ENCODE data around the gene PAPOLB. TPM values are rescaled to one million over a fixed set of nuclear protein-coding genes. Genes with fewer than 3 reads are reported as not detected.

Gene PAPOLB
- total RNA-seq, 4 donors from 2014 or later = 0.11 to 0.30 TPM; not detected in 2

GRCh38 chr7:4831723-4832495 is 29.9 kb downstream of the PAPOLB start:
- Histone ChIP-seq H3K36me3 (peaks cover 8% of the 10 kb centered on the region), H3K4me3 (no peak overlapping the region), H3K4me1 (no peaks in the 10 kb centered on the region), H3K9me3 (no peaks in the 10 kb centered on the region), H3K27me3 (no peaks in the 10 kb centered on the region), H3K27ac (no peak overlapping the region)
- 85% methylated on average over 17 of the region's 17 CpGs for WGBS
- TF ChIP-seq CTCF (IDR thresholded peaks at IDR 0.05) (no peak), POLR2A (IDR thresholded peaks at IDR 0.05) (no peak), POLR2AphosphoS5 (IDR thresholded peaks at IDR 0.05) (no peak), EP300 (IDR thresholded peaks at IDR 0.05) (no peak)
- DNase-seq (ENCODE audit: low spot score in 2 of 2) = no peak

GRCh38 chr7:4830176-4830575 is 31.7 kb downstream of the PAPOLB start:
- DNase-seq (ENCODE audit: low spot score in 2 of 2) = no peak
- Histone ChIP-seq H3K9me3 (no peaks in the 10 kb centered on the region), H3K27ac (no peak overlapping the region), H3K4me3 (no peak overlapping the region), H3K27me3 (no peaks in the 10 kb centered on the region), H3K36me3 (peaks cover 8% of the 10 kb centered on the region), H3K4me1 (no peaks in the 10 kb centered on the region)
- TF ChIP-seq CTCF (IDR thresholded peaks at IDR 0.05) (peak in 1 of 2 donors; percentile 49), POLR2AphosphoS5 (IDR thresholded peaks at IDR 0.05) (no peak)
- 96% methylated on average over 6 of the region's 14 CpGs for WGBS

GRCh38 chr7:4828720-4829383 is 33.0 kb downstream of the PAPOLB start:
- no peak for DNase-seq (ENCODE audit: low spot score in 2 of 2)
- no peaks in the 10 kb centered on the region for H3K36me3 ChIP-seq
- no peak for TF ChIP-seq POLR2AphosphoS5 (IDR thresholded peaks at IDR 0.05)
- TF ChIP-seq CTCF (IDR thresholded peaks at IDR 0.05) = no peak
- no peak for TF ChIP-seq EP300 (IDR thresholded peaks at IDR 0.05)
- no peak for TF ChIP-seq POLR2A (IDR thresholded peaks at IDR 0.05)
- H3K4me3 ChIP-seq = no peak overlapping the region
- WGBS = 76% methylated on average over 12 of the region's 17 CpGs
- H3K9me3 ChIP-seq = no peaks in the 10 kb centered on the region
- H3K27me3 ChIP-seq = no peaks in the 10 kb centered on the region
- no peaks in the 10 kb centered on the region for H3K4me1 ChIP-seq
- no peak overlapping the region for H3K27ac ChIP-seq

- DNase-seq (ENCODE audit: low spot score in 2 of 2) = peak in 1 of 2 donors; percentile 73
- Histone ChIP-seq H3K9me3 (no peaks in the 10 kb centered on the region), H3K4me1 (peaks cover 2% of the 10 kb centered on the region), H3K27me3 (no peaks in the 10 kb centered on the region), H3K4me3 (no peak overlapping the region), H3K36me3 (no peaks in the 10 kb centered on the region), H3K27ac (no peak overlapping the region)
- TF ChIP-seq EP300 (IDR thresholded peaks at IDR 0.05) (no peak), POLR2AphosphoS5 (IDR thresholded peaks at IDR 0.05) (no peak), POLR2A (IDR thresholded peaks at IDR 0.05) (no peak), CTCF (IDR thresholded peaks at IDR 0.05) (no peak)
- WGBS = 93% methylated on average over 15 of the region's 15 CpGs
Measured at GRCh38 chr7:4825081-4825480, 36.7 kb downstream of the PAPOLB start.

GRCh38 chr7:4824120-4824775 is 37.6 kb downstream of the PAPOLB start:
- Histone ChIP-seq H3K9me3 (no peaks in the 10 kb centered on the region), H3K27ac (no peak overlapping the region), H3K27me3 (no peaks in the 10 kb centered on the region), H3K4me3 (no peak overlapping the region), H3K4me1 (peaks cover 4% of the 10 kb centered on the region), H3K36me3 (no peaks in the 10 kb centered on the region)
- no peak for TF ChIP-seq EP300 (IDR thresholded peaks at IDR 0.05)
- TF ChIP-seq CTCF (IDR thresholded peaks at IDR 0.05) = no peak
- no peak for TF ChIP-seq POLR2AphosphoS5 (IDR thresholded peaks at IDR 0.05)
- TF ChIP-seq POLR2A (IDR thresholded peaks at IDR 0.05) = no peak
- no peak for DNase-seq (ENCODE audit: low spot score in 2 of 2)
- 86% methylated on average over 18 of the region's 20 CpGs for WGBS

Measured in suprapubic skin (tissue), 4 donors.